Stomach smooth muscle (tissue), 2 donors: Measurements from ENCODE around the gene RUNX1.

ENCODE experiments used
- H3K27ac ChIP-seq: one replicate; pipeline ENCODE4 v1.7.0; 2013; ENCODE audit warnings: mild to moderate bottlenecking, low read length, inconsistent platforms
- H3K27me3 ChIP-seq, 2 donors: one replicate each; pipeline ENCODE4 v1.7.0; 2013; ENCODE audit warnings: low read length in 2 of 2; ENCODE audit not compliant: insufficient read depth in 2 of 2, control insufficient read depth in 1 of 2
- H3K36me3 ChIP-seq, 2 donors: one replicate each; pipeline ENCODE4 v1.7.0; 2013; ENCODE audit warnings: low read length in 2 of 2; ENCODE audit not compliant: control insufficient read depth in 2 of 2, insufficient read depth in 2 of 2
- H3K4me1 ChIP-seq: one replicate; pipeline ENCODE4 v1.7.0; 2013; ENCODE audit warnings: low read length; ENCODE audit not compliant: control insufficient read depth, insufficient read depth
- H3K4me3 ChIP-seq, 2 donors: one replicate each; pipeline ENCODE4 v1.7.0; 2013; ENCODE audit warnings: low read length in 2 of 2
- H3K9ac ChIP-seq, 2 donors: one replicate each; pipeline ENCODE4 v1.7.0; 2013; ENCODE audit warnings: low read length in 2 of 2, mild to moderate bottlenecking in 1 of 2
- H3K9me3 ChIP-seq, 2 donors: one replicate each; pipeline ENCODE4 v1.7.0; 2013; ENCODE audit warnings: low read length in 2 of 2; ENCODE audit not compliant: control insufficient read depth in 2 of 2
- donor health status: healthy.
- donor health status: Pancreatic carcinoma.

Gene RUNX1

GRCh38 chr21:34945288-34945687 lies 103.8 kb downstream of the RUNX1 start:
- no peaks in the 10 kb centered on the region for H3K9me3 ChIP-seq
- no peak overlapping the region for H3K27ac ChIP-seq
- H3K27me3 ChIP-seq = no peaks in the 10 kb centered on the region
- H3K9ac ChIP-seq = no peak overlapping the region
- no peaks in the 10 kb centered on the region for H3K4me1 ChIP-seq
- H3K36me3 ChIP-seq = no peaks in the 10 kb centered on the region
- H3K4me3 ChIP-seq = no peak overlapping the region

- Histone ChIP-seq H3K27ac (no peak overlapping the region), H3K9me3 (no peaks in the 10 kb centered on the region), H3K9ac (no peak overlapping the region), H3K4me1 (no peaks in the 10 kb centered on the region), H3K36me3 (no peaks in the 10 kb centered on the region), H3K27me3 (no peaks in the 10 kb centered on the region), H3K4me3 (no peak overlapping the region)
Measured at GRCh38 chr21:34944015-34944755, 104.9 kb downstream of the RUNX1 start.

- Histone ChIP-seq H3K27ac (no peak overlapping the region), H3K9ac (no peak overlapping the region), H3K27me3 (no peaks in the 10 kb centered on the region), H3K9me3 (no peaks in the 10 kb centered on the region), H3K36me3 (no peaks in the 10 kb centered on the region), H3K4me1 (no peaks in the 10 kb centered on the region), H3K4me3 (no peak overlapping the region)
Measured at GRCh38 chr21:34942911-34943310, 106.2 kb downstream of the RUNX1 start.

- Histone ChIP-seq H3K9me3 (no peaks in the 10 kb centered on the region), H3K9ac (no peak overlapping the region), H3K27me3 (no peaks in the 10 kb centered on the region), H3K4me3 (no peak overlapping the region), H3K4me1 (no peaks in the 10 kb centered on the region), H3K36me3 (no peaks in the 10 kb centered on the region), H3K27ac (no peak overlapping the region)
Measured at GRCh38 chr21:34941162-34941561, 107.9 kb downstream of the RUNX1 start.

- H3K9me3 ChIP-seq = no peaks in the 10 kb centered on the region
- no peak overlapping the region for H3K4me3 ChIP-seq
- H3K9ac ChIP-seq = no peak overlapping the region
- no peaks in the 10 kb centered on the region for H3K36me3 ChIP-seq
- no peaks in the 10 kb centered on the region for H3K4me1 ChIP-seq
- no peak overlapping the region for H3K27ac ChIP-seq
- H3K27me3 ChIP-seq = no peaks in the 10 kb centered on the region
Measured at GRCh38 chr21:34939673-34940331, 109.3 kb downstream of the RUNX1 start.

- Histone ChIP-seq H3K9me3 (no peaks in the 10 kb centered on the region), H3K4me3 (no peak overlapping the region), H3K27me3 (no peaks in the 10 kb centered on the region), H3K4me1 (no peaks in the 10 kb centered on the region), H3K36me3 (no peaks in the 10 kb centered on the region), H3K9ac (no peak overlapping the region), H3K27ac (no peak overlapping the region)
Measured at GRCh38 chr21:34938089-34938764, 110.9 kb downstream of the RUNX1 start.

GRCh38 chr21:34936883-34937563 lies 112.1 kb downstream of the RUNX1 start:
- no peak overlapping the region for H3K27ac ChIP-seq
- H3K36me3 ChIP-seq = no peaks in the 10 kb centered on the region
- no peak overlapping the region for H3K4me3 ChIP-seq
- no peaks in the 10 kb centered on the region for H3K9me3 ChIP-seq
- no peak overlapping the region for H3K9ac ChIP-seq
- no peaks in the 10 kb centered on the region for H3K27me3 ChIP-seq
- H3K4me1 ChIP-seq = no peaks in the 10 kb centered on the region

- Histone ChIP-seq H3K4me1 (no peaks in the 10 kb centered on the region), H3K9ac (no peak overlapping the region), H3K36me3 (no peaks in the 10 kb centered on the region), H3K9me3 (no peaks in the 10 kb centered on the region), H3K27me3 (no peaks in the 10 kb centered on the region), H3K27ac (no peak overlapping the region), H3K4me3 (no peak overlapping the region)
Measured at GRCh38 chr21:34936371-34936789, 112.7 kb downstream of the RUNX1 start.

- Histone ChIP-seq H3K27ac (no peak overlapping the region), H3K4me1 (no peaks in the 10 kb centered on the region), H3K9me3 (no peaks in the 10 kb centered on the region), H3K27me3 (no peaks in the 10 kb centered on the region), H3K4me3 (no peak overlapping the region), H3K36me3 (no peaks in the 10 kb centered on the region), H3K9ac (no peak overlapping the region)
Measured at GRCh38 chr21:34935898-34936297, 113.2 kb downstream of the RUNX1 start.

GRCh38 chr21:34935452-34935851 lies 113.7 kb downstream of the RUNX1 start:
- no peak overlapping the region for H3K9ac ChIP-seq
- H3K27ac ChIP-seq = no peak overlapping the region
- no peaks in the 10 kb centered on the region for H3K9me3 ChIP-seq
- H3K4me3 ChIP-seq = no peak overlapping the region
- no peaks in the 10 kb centered on the region for H3K4me1 ChIP-seq
- H3K36me3 ChIP-seq = no peaks in the 10 kb centered on the region
- no peaks in the 10 kb centered on the region for H3K27me3 ChIP-seq
